ENCODE measurements around the gene RGS10.

RGS10 gene

GRCh38 chr10:119515511-119516045, 26.9 kb downstream of the RGS10 start:
- no peak overlapping the region for H3K4me3 ChIP-seq (replicated peaks; ENCODE audit: low read depth, low read length)
- TF ChIP-seq CTCF (IDR thresholded peaks at IDR 0.05; ENCODE audit: low read length, missing control alignments), result no peak
- DNase-seq (ENCODE audit: low read depth), result no peak

GRCh38 chr10:119514819-119515218, 27.7 kb downstream of the RGS10 start:
- no peak overlapping the region for H3K4me3 ChIP-seq (replicated peaks; ENCODE audit: low read depth, low read length)
- no peak for DNase-seq (ENCODE audit: low read depth)
- no peak for TF ChIP-seq CTCF (IDR thresholded peaks at IDR 0.05; ENCODE audit: low read length, missing control alignments)

- no peak overlapping the region for H3K4me3 ChIP-seq (replicated peaks; ENCODE audit: low read depth, low read length)
- no peak for TF ChIP-seq CTCF (IDR thresholded peaks at IDR 0.05; ENCODE audit: low read length, missing control alignments)
- DNase-seq (ENCODE audit: low read depth), result no peak
Measured at GRCh38 chr10:119511828-119512515, 30.5 kb downstream of the RGS10 start.

- TF ChIP-seq CTCF (IDR thresholded peaks at IDR 0.05; ENCODE audit: low read length, missing control alignments), result no peak
- peak; percentile 12 for DNase-seq (ENCODE audit: low read depth)
- H3K4me3 ChIP-seq (replicated peaks; ENCODE audit: low read depth, low read length), result no peak overlapping the region
Measured at GRCh38 chr10:119509909-119510451, 32.5 kb downstream of the RGS10 start.

- no peak for DNase-seq (ENCODE audit: low read depth)
- no peak for TF ChIP-seq CTCF (IDR thresholded peaks at IDR 0.05; ENCODE audit: low read length, missing control alignments)
- no peak overlapping the region for H3K4me3 ChIP-seq (replicated peaks; ENCODE audit: low read depth, low read length)
Measured at GRCh38 chr10:119507115-119507514, 35.4 kb downstream of the RGS10 start.

GRCh38 chr10:119505588-119506315, 36.8 kb downstream of the RGS10 start:
- H3K4me3 ChIP-seq (replicated peaks; ENCODE audit: low read depth, low read length), result no peak overlapping the region
- DNase-seq (ENCODE audit: low read depth), result no peak
- TF ChIP-seq CTCF (IDR thresholded peaks at IDR 0.05; ENCODE audit: low read length, missing control alignments), result no peak

Data from fibroblast of pulmonary artery (primary cell).